ENCODE data around the gene ADORA2B. TPM values are rescaled to one million over a fixed set of nuclear protein-coding genes. Genes with fewer than 3 reads are reported as not detected.
A peak's percentile ranks its signal among the peaks of the same experiment; 100 is the strongest.
"Not testable (repeated sequence)": the region's sequence is repeated elsewhere in the genome, so short reads cannot be mapped to it uniquely, and the experiment has no call there.

Gene ADORA2B
- total and polyA plus RNA-seq, 8 donors = 0.27 to 2.7 (median 0.96) TPM

DNA sequence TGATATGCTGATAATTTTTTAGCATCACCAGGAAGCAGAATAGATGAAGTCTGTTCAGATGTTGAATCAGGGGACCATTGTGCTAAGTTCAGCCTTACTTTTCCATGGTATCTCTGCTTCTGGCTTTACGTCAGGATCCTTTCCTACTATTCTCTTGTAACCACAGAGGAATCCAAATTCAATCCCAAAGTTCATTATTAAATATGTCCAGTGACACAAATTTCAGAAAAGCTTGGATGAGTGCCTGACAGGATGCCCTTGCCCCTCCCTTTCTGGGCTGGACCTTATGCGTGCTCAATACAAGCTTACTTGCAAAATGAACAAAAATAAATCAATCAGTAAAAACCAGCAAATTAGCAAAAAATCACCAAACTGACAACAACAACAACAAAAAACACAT lies 37.6 kb upstream of the ADORA2B start:
- Histone ChIP-seq H3K4me1 (peaks cover 0 to 3% (median 0%) of the 10 kb centered on the region in 3 donors), H3K36me3 (no peaks in the 10 kb centered on the region), H3K27me3 (no peaks in the 10 kb centered on the region), H3K27ac (no peak overlapping the region), H3K9me3 (no peaks in the 10 kb centered on the region), H3K4me3 (no peak overlapping the region)
- WGBS, 2 donors = 69 to 78% methylated on average over 2 of the region's 2 CpGs
- TF ChIP-seq, protein P1, sequence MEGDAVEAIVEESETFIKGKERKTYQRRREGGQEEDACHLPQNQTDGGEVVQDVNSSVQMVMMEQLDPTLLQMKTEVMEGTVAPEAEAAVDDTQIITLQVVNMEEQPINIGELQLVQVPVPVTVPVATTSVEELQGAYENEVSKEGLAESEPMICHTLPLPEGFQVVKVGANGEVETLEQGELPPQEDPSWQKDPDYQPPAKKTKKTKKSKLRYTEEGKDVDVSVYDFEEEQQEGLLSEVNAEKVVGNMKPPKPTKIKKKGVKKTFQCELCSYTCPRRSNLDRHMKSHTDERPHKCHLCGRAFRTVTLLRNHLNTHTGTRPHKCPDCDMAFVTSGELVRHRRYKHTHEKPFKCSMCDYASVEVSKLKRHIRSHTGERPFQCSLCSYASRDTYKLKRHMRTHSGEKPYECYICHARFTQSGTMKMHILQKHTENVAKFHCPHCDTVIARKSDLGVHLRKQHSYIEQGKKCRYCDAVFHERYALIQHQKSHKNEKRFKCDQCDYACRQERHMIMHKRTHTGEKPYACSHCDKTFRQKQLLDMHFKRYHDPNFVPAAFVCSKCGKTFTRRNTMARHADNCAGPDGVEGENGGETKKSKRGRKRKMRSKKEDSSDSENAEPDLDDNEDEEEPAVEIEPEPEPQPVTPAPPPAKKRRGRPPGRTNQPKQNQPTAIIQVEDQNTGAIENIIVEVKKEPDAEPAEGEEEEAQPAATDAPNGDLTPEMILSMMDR (IDR thresholded peaks at IDR 0.05) = no peak
- DNase-seq (no peak), FAIRE-seq (no peak), ATAC-seq (no peak)
- intact Hi-C loops (cut with DNase I) = no loop called here

DNA sequence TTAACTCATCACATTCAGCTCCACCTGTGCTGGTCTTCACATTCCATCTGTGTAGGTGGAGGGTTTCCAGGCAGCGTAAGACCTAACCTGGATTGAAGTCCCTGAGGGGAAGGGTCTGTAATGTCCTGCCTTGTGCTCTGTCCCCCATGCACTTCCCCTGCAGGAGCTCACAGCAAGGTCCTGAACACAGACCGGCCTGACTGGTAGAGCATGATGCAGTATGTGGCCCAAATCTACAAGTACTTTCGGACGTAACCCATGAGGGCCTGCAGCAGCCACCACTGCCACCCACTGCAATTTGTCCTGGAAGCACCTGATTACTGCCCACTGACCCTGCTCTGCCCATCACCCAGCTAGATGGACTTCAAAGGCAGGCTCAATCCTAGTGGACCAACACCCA lies 36.6 kb upstream of the ADORA2B start:
- intact Hi-C loops (cut with DNase I) = no loop called here
- H3K9me3 ChIP-seq = no peaks in the 10 kb centered on the region
- FAIRE-seq (no peak), DNase-seq (no peak), ATAC-seq (no peak)
- no peaks in the 10 kb centered on the region for H3K27me3 ChIP-seq
- no peaks in the 10 kb centered on the region for H3K36me3 ChIP-seq
- no peak overlapping the region for H3K4me3 ChIP-seq
- H3K4me1 ChIP-seq = no peaks in the 10 kb centered on the region
- no peak overlapping the region for H3K27ac ChIP-seq
- TF ChIP-seq, protein P1 (IDR thresholded peaks at IDR 0.05) = no peak
- WGBS, 2 donors = 85 to 88% methylated on average over 4 of the region's 4 CpGs

DNA sequence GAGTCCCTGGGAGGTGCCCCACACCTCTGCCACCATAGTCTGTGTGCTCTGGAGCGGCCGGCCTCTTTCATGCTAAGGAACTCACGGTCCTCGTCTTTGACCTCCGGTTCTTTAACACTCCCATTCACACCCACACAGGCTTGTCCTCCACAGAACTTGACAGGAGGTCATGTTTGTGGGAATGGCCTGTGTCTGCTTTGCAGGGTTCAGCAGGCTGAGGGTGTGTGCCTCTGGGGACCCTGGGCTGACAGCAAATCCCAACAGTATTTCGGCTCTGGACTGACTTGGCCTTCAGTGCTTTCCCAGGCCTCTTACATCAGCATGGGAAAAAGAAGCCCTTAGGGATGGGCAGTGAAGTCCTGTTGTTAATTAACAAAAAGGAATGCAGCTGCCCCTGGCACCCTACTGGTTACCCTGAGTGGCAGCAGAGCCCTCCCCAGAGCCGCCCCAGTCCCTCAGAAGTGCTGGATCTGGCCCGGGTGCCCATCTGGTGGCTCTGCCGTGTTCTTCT lies 35.4 kb upstream of the ADORA2B start:
- TF ChIP-seq, protein P1 (IDR thresholded peaks at IDR 0.05) = no peak
- WGBS, 2 donors = 55 to 59% methylated on average over 9 of the region's 9 CpGs
- DNase-seq (peak in 2 of 6 donors; percentile 33 to 43), FAIRE-seq (no peak), ATAC-seq (peak; percentile 49 to 82 (median 68))
- Histone ChIP-seq H3K4me3 (no peak overlapping the region), H3K27ac (peak overlapping the region in 3 of 4 donors; percentile 18 to 55 (median 44)), H3K9me3 (no peaks in the 10 kb centered on the region), H3K4me1 (no peaks in the 10 kb centered on the region), H3K27me3 (no peaks in the 10 kb centered on the region), H3K36me3 (no peaks in the 10 kb centered on the region)
- intact Hi-C loops (cut with DNase I) = no loop called here

DNA sequence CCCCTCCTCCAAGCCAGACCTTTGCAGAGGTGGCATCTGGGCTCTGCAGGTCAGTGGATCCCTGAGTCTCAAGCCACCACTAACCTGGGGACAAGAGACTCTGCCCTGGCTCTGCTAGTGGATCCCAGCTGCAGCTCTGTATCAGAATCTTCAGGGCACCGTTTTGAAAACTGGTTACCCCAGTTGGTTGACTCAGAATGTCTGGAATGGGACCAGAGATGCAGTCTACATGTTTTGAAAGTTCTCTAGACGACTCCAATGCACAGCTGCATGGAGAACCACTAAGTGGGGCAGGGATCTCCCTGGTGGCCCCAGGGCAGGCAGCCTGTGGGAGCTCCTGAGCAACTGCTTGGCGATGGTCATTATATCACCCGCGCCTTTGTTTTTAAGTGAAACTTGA lies 34.1 kb upstream of the ADORA2B start:
- Histone ChIP-seq H3K4me3 (no peak overlapping the region), H3K36me3 (no peaks in the 10 kb centered on the region), H3K4me1 (no peaks in the 10 kb centered on the region), H3K9me3 (no peaks in the 10 kb centered on the region), H3K27me3 (no peaks in the 10 kb centered on the region), H3K27ac (no peak overlapping the region)
- intact Hi-C loops (cut with DNase I) = no loop called here
- DNase-seq (peak in 1 of 6 donors; percentile 25), FAIRE-seq (no peak), ATAC-seq (no peak)
- WGBS, 2 donors = 74 to 78% methylated on average over 5 of the region's 5 CpGs
- TF ChIP-seq, protein P1 (IDR thresholded peaks at IDR 0.05) = no peak

DNA sequence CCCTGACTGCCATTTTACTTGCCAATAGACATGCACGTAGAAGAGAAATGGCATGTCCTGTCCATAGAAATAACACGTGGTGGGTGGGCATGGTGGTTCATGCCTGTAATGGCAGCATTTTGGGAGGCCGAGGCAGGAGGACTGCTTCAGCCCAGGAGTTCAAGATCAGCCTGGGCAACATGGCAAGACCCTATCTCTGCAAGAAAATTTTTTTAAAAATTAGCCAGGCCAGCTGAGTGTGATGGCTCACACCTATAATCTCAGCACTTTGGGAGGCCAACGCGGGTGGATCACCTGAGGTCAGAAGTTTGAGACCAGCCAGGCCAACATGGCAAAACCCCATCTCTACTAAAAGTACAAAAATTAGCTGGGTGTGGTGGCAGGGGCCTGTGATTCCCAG lies 33.2 kb upstream of the ADORA2B start:
- 71 to 77% methylated on average over 5 of the region's 5 CpGs for whole genome bisulfite sequencing, 2 donors
- intact Hi-C loops (cut with DNase I); H3K36me3 ChIP-seq; FAIRE-seq; DNase-seq; H3K27ac ChIP-seq; H3K9me3 ChIP-seq; ATAC-seq; H3K4me3 ChIP-seq; H3K27me3 ChIP-seq; H3K4me1 ChIP-seq: not testable (repeated sequence)

Data from pancreas (tissue), 10 donors.